NCI-H2227 treated with DMSO at 0.1 percent for 48 hours (cell line): ENCODE measurements around the gene STOX2.
"Not testable (repeated sequence)": the region's sequence is repeated elsewhere in the genome, so short reads cannot be mapped to it uniquely, and the experiment has no call there.

ENCODE experiments used
- DNase-seq: peaks from one replicate; lab custom pipeline; 2025; lab: John Stamatoyannopoulos, UW

STOX2 gene

GRCh38 chr4:184022679-184023383 lies 117.7 kb downstream of the STOX2 start:
- DNase-seq = no peak

GRCh38 chr4:184024637-184025036 lies 119.5 kb downstream of the STOX2 start:
- DNase-seq = no peak

- DNase-seq = peak; percentile 13
Measured at GRCh38 chr4:184028561-184029374, 123.7 kb downstream of the STOX2 start.

GRCh38 chr4:184030036-184030435 lies 124.9 kb downstream of the STOX2 start:
- DNase-seq = no peak

GRCh38 chr4:184030764-184031163 lies 125.7 kb downstream of the STOX2 start:
- no peak for DNase-seq

GRCh38 chr4:184032091-184032490 lies 127.0 kb downstream of the STOX2 start:
- DNase-seq = no peak

- no peak for DNase-seq
Measured at GRCh38 chr4:184039963-184040383, 134.9 kb downstream of the STOX2 start.

- DNase-seq = no peak
Measured at GRCh38 chr4:184041156-184041555, 136.0 kb downstream of the STOX2 start.

- DNase-seq = no peak
Measured at GRCh38 chr4:184046148-184046547, 141.0 kb downstream of the STOX2 start.

- not testable (repeated sequence) for DNase-seq
Measured at GRCh38 chr4:184051262-184051661, 146.2 kb downstream of the STOX2 start.

GRCh38 chr4:184052616-184053015 lies 147.5 kb downstream of the STOX2 start:
- DNase-seq = no peak

GRCh38 chr4:184053434-184053833 lies 148.3 kb downstream of the STOX2 start:
- DNase-seq = no peak

GRCh38 chr4:184056877-184057276 lies 151.8 kb downstream of the STOX2 start:
- no peak for DNase-seq

GRCh38 chr4:184058026-184058425 lies 152.9 kb downstream of the STOX2 start:
- DNase-seq = no peak

GRCh38 chr4:184059099-184059498 lies 154.0 kb downstream of the STOX2 start:
- no peak for DNase-seq

- no peak for DNase-seq
Measured at GRCh38 chr4:184061582-184061981, 156.5 kb downstream of the STOX2 start.

- DNase-seq = no peak
Measured at GRCh38 chr4:184062769-184063168, 157.7 kb downstream of the STOX2 start.

- no peak for DNase-seq
Measured at GRCh38 chr4:184064877-184065276, 159.8 kb downstream of the STOX2 start.

- no peak for DNase-seq
Measured at GRCh38 chr4:184066584-184067300, 161.6 kb downstream of the STOX2 start.

- no peak for DNase-seq
Measured at GRCh38 chr4:184067931-184068554, 162.9 kb downstream of the STOX2 start.
